ENCODE data around the gene OTOP2. TPM values are rescaled to one million over a fixed set of nuclear protein-coding genes. Genes with fewer than 3 reads are reported as not detected.

OTOP2 gene
- total and polyA plus RNA-seq, 10 of the 15 experiments (the other 5 are each of a cell fraction or from before 2014, with no cell fraction given), result not detected

GRCh38 chr17:74954665-74955421 lies 30.8 kb downstream of the OTOP2 start (continued):
- TF ChIP-seq E2F8 (IDR thresholded peaks at IDR 0.05; ENCODE audit: low read depth, partially characterized antibody), result no peak
- no peak for TF ChIP-seq CBX3 (IDR thresholded peaks at IDR 0.05; ENCODE audit: borderline replicate concordance, low read depth)

- POLR2A ChIA-PET, result no interaction called here
- no peak for ATAC-seq
- Histone ChIP-seq H3K4me1 (ENCODE audit: control insufficient read depth, insufficient read depth, low read length) (no peaks in the 10 kb centered on the region), H3K4me2 (ENCODE audit: control insufficient read depth, insufficient read depth) (no peak overlapping the region), H3K9ac (ENCODE audit: control insufficient read depth, insufficient read depth, low read length) (no peak overlapping the region), H3K27me3 (replicated peaks in 1 of 2; ENCODE audit: control insufficient read depth in 2 of 2, insufficient read depth in 2 of 2, low read length in 1 of 2) (no peaks in the 10 kb centered on the region), H3K4me3 (no peak overlapping the region), H3K9me3 (replicated peaks; ENCODE audit: control insufficient read depth, insufficient read depth, low read length) (no peaks in the 10 kb centered on the region; the same call in 2 of the 3 replicates), H3K27ac (ENCODE audit: control insufficient read depth, insufficient read depth) (no peak overlapping the region), H2AFZ (ENCODE audit: control insufficient read depth, low read depth, low read length) (no peak overlapping the region), H3K79me2 (ENCODE audit: control insufficient read depth, insufficient read depth, low read length) (no peaks in the 10 kb centered on the region), H3K36me3 (ENCODE audit: control insufficient read depth in 2 of 2, insufficient read depth in 2 of 2, low read length in 1 of 2) (no peaks in the 10 kb centered on the region), H4K20me1 (ENCODE audit: control insufficient read depth, insufficient read depth) (no peaks in the 10 kb centered on the region)
- 22% methylated on average over 4 of the region's 4 CpGs for WGBS (ENCODE audit: insufficient coverage, insufficient replicate concordance, low lambda C conversion rate, missing lambda C conversion rate)
- RAD21 ChIA-PET (ENCODE audit: unreplicated experiment), result interaction anchor here (1.0 to 4.7 kb wide), 4 partner anchors 11 to 90 kb away, joined by 3 to 30 read pairs (median 5); partner anchors contain the start of genes OTOP2 and USH1G
- no peak for DNase-seq (ENCODE audit: low read depth, low spot score)
- in situ Hi-C loops (cut with MboI), result loop anchor here (5.0 kb wide), 1 partner anchor 34 kb away; the partner anchor contains the start of genes OTOP2 and USH1G
- no peak for FAIRE-seq
- SMC1A ChIA-PET (ENCODE audit: uncharacterized antibody, unreplicated experiment), result interaction anchor here (1.3 to 7.7 kb wide), 2 partner anchors 10 to 30 kb away, joined by 5 to 73 read pairs; partner anchors contain the start of genes OTOP2 and USH1G
- intact Hi-C loops (cut with micrococcal nuclease; ENCODE audit: unreplicated experiment), result loop anchor here (5.0 kb wide), 1 partner anchor 164 kb away; no protein-coding TSS in a partner anchor
- no TSS peak for BruUV-seq (replicated peaks)
- CTCF ChIA-PET, result interaction anchor here (0.6 to 13.8 kb wide), 12 partner anchors 7 to 233 kb away, joined by 3 to 274 read pairs (median 4); partner anchors contain the start of genes OTOP2, RAB37 and USH1G
- TF ChIP-seq BACH1 (IDR thresholded peaks at IDR 0.05; ENCODE audit: borderline replicate concordance) (no peak), NBN (IDR thresholded peaks at IDR 0.05) (no peak), E2F4 (IDR thresholded peaks at IDR 0.05; ENCODE audit: low read depth, low read length) (no peak), ZNF622 (IDR thresholded peaks at IDR 0.05) (no peak), RBBP5 (conservative IDR thresholded peaks at IDR 0.05) (no peak), ZBTB33 (IDR thresholded peaks at IDR 0.05) (no peak), USF1 (IDR thresholded peaks at IDR 0.05; ENCODE audit: borderline replicate concordance, extremely low read length, insufficient read depth, low read depth, low read length) (no peak), REST (IDR thresholded peaks at IDR 0.05; ENCODE audit: low read depth, low read length) (no peak)
Observed at GRCh38 chr17:74956093-74956492, 32.0 kb downstream of the OTOP2 start.

Measured in GM12878 (cell line).